ENCODE results near the gene CLTC. TPM values are rescaled to one million over a fixed set of nuclear protein-coding genes. Genes with fewer than 3 reads are reported as not detected.

Gene CLTC
- total RNA-seq, 6 experiments from 2014 or later, result 354 to 460 (median 397) TPM

DNA sequence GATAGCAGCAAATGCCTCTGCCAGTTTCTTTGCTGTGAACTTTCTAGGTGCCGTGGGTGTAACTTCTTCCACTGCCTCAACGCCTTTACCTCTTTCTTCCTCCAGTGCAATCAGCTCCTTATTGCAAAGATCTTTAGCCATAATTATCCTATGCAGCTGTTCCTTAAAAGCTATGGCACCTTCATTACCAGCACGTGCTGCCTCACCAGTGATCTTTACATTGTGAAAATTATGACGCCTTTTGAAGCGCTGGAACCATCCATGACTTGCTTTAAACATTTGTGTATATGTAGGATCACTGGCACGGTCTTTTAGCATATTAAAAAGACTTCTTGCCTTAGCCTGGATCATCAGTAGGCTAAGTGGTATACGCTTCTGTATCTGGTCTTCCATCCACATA lies 79.5 kb downstream of the CLTC start:
- peaks cover 49% of the 10 kb centered on the region for H3K4me1 Mint-ChIP-seq (ENCODE audit: low read depth)
- no peak overlapping the region for H3K4me3 Mint-ChIP-seq
- TF ChIP-seq, protein P1, sequence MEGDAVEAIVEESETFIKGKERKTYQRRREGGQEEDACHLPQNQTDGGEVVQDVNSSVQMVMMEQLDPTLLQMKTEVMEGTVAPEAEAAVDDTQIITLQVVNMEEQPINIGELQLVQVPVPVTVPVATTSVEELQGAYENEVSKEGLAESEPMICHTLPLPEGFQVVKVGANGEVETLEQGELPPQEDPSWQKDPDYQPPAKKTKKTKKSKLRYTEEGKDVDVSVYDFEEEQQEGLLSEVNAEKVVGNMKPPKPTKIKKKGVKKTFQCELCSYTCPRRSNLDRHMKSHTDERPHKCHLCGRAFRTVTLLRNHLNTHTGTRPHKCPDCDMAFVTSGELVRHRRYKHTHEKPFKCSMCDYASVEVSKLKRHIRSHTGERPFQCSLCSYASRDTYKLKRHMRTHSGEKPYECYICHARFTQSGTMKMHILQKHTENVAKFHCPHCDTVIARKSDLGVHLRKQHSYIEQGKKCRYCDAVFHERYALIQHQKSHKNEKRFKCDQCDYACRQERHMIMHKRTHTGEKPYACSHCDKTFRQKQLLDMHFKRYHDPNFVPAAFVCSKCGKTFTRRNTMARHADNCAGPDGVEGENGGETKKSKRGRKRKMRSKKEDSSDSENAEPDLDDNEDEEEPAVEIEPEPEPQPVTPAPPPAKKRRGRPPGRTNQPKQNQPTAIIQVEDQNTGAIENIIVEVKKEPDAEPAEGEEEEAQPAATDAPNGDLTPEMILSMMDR (IDR thresholded peaks at IDR 0.05), result no peak
- H3K9me3 Mint-ChIP-seq, result no peaks in the 10 kb centered on the region; the same call in 1 of the 2 replicates
- peaks cover 12% of the 10 kb centered on the region for H3K27me3 Mint-ChIP-seq (ENCODE audit: insufficient read depth)
- DNase-seq, result no peak
- no peak overlapping the region; the same call in 1 of the 2 replicates for H3K27ac Mint-ChIP-seq
- H3K36me3 Mint-ChIP-seq (ENCODE audit: low read depth), result peaks cover 62% of the 10 kb centered on the region

DNA sequence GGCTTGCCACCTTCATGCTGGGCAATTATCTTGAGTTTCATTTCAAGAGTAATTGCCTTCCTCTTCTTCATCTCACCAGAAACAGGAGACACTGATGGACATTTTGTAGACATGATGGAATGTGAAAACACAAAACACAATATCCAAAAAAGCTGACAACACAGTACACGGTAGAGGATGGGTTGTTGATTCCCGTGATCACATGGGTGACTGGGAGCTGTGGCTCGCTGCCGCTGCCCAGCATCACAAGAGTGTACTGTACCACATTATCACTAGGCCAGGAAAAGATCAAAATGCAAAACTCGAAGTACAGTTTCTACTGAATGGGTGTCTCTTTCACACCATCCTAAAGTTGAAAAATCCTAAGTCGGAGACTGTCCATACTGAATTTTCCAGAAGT lies 80.1 kb downstream of the CLTC start:
- no peak for DNase-seq
- Mint-ChIP-seq H3K4me1 (ENCODE audit: low read depth) (peaks cover 54% of the 10 kb centered on the region), H3K27ac (no peak overlapping the region; the same call in 1 of the 2 replicates), H3K9me3 (no peaks in the 10 kb centered on the region; the same call in 1 of the 2 replicates), H3K36me3 (ENCODE audit: low read depth) (peaks cover 62% of the 10 kb centered on the region), H3K27me3 (ENCODE audit: insufficient read depth) (peaks cover 12% of the 10 kb centered on the region), H3K4me3 (no peak overlapping the region)
- TF ChIP-seq, protein P1 (IDR thresholded peaks at IDR 0.05), result no peak

DNA sequence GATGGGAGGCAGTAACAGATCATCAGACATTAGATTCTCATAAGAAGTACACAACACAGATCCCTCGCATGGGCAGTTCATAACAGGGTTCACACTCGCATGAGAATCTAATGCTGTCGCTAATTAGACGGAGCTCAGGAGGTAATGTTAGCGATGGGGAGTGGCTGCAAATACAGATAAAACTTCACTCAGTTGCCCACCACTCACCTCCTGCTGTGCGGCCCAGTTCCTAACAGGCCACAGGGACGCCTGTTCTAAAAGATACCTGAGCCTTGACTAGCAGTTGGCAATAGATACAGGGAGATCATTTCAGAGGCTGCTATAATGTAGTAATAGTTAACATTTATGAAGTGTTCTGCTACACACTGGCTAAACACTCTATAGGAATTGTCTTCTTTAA lies 82.6 kb downstream of the CLTC start:
- no peak for DNase-seq
- Mint-ChIP-seq H3K4me1 (ENCODE audit: low read depth) (peaks cover 57% of the 10 kb centered on the region), H3K36me3 (ENCODE audit: low read depth) (peaks cover 62% of the 10 kb centered on the region), H3K27ac (peak overlapping the region; percentile 19; the same call in 1 of the 2 replicates), H3K27me3 (ENCODE audit: insufficient read depth) (peaks cover 22% of the 10 kb centered on the region), H3K9me3 (peaks cover 13% of the 10 kb centered on the region), H3K4me3 (no peak overlapping the region)
- TF ChIP-seq, protein P1 (IDR thresholded peaks at IDR 0.05), result no peak

DNA sequence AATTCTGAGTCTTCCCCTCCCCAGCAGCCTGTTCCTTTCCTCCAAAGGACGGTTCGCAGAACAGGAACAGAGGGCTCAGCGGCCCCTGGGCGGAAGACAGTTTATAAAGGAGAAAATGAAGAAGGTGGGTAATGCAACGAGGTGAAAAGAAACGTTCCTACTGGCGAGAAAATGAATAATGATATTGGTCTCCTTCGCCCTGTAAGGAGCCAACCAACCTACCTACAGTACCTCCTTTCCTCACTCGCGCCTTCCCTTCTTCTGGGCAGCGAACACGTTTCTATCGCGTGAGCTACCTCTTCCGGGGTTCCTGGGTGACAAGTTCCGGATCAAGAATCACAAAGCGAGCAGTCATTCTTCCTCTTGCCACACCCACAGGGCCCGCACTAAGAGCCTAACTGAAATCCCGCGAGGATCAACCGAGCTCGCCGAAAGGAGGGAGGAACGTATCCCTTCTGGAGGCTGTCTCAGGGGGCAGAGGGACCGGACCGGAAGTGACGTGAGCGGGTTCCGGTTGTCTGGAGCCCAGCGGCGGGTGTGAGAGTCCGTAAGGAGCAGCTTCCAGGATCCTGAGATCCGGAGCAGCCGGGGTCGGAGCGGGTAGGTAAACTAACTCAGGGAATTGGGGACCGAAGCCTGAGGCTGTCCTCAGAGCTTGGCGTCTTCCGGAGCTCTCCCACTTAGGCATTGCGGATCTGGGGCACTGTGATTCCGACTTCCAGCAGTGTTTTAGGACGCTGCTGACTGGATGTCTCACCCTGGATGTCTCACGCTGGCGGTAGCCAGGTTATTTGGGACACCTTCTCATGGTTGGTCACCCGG lies 87.7 kb downstream of the CLTC start, which contains the start of the genes PTRH2 and VMP1:
Gene PTRH2 (minus strand): TSS at position 282 of the 822 bp plus-strand sequence. CDS start 9,452 bp downstream, outside the sequence.
Gene VMP1 (plus strand): TSS at position 506 of the 822 bp plus-strand sequence. CDS start 23,793 bp downstream, outside the sequence.
- Mint-ChIP-seq H3K9me3 (peaks cover 18% of the 10 kb centered on the region), H3K36me3 (ENCODE audit: low read depth) (peaks cover 36% of the 10 kb centered on the region), H3K27me3 (ENCODE audit: insufficient read depth) (peaks cover 22% of the 10 kb centered on the region), H3K4me3 (peak within 1 kb of the TSS; percentile 96), H3K27ac (peak within 1 kb of the TSS; percentile 98), H3K4me1 (ENCODE audit: low read depth) (peaks cover 42% of the 10 kb centered on the region)
- peak; percentile 100 for DNase-seq
- TF ChIP-seq, protein P1 (IDR thresholded peaks at IDR 0.05), result no peak

DNA sequence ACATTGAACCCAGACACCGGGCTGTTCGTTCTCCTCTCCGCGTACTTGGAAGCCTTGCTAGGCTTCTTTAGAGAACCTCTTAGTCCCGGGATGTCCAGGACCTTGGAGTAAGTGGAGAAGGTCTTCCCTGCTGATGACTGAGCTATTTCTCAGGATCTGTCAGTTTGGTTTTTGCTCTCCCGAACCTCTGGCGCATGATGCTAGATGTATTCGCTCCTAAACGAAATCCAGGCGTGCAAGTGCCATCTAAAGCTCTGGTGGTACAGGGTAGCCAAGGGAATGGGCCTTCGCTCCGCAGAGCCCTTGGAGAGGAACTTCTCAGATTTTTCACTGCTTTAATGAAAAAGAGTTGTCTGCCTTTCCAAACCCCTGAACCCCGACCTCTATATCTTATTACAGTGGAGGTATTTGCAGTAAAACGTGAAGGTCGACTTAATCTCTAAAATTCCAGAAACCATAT lies 88.3 kb downstream of the CLTC start:
- Mint-ChIP-seq H3K4me3 (peak overlapping the region; percentile 96), H3K36me3 (ENCODE audit: low read depth) (peaks cover 36% of the 10 kb centered on the region), H3K4me1 (ENCODE audit: low read depth) (peaks cover 47% of the 10 kb centered on the region)

More for the DNA sequence above, 88.3 kb downstream of the CLTC start:
- peak overlapping the region; percentile 98 for H3K27ac Mint-ChIP-seq
- DNase-seq, result no peak
- H3K9me3 Mint-ChIP-seq, result peaks cover 18% of the 10 kb centered on the region
- peaks cover 19% of the 10 kb centered on the region for H3K27me3 Mint-ChIP-seq (ENCODE audit: insufficient read depth)
- TF ChIP-seq, protein P1 (IDR thresholded peaks at IDR 0.05), result no peak

Data from HFFc6 (cell line).